PC-9 (cell line): ENCODE results near the gene NEURL1B.

Experiments used
- CTCF ChIP-seq: fragments of 200-600 bp; sonication (generic); conservative IDR thresholded peaks from 2 replicates; pipeline ENCODE4 v1.6.1; 2017; ENCODE audit warnings: mixed run types, antibody characterized with exemption, mild to moderate bottlenecking, moderate library complexity
- EZH2 ChIP-seq: fragments of 200-600 bp; sonication (generic); IDR thresholded peaks from 2 replicates; pipeline ENCODE4 v1.8.0; 2017; ENCODE audit warnings: antibody characterized with exemption, low read depth

GRCh38 chr5:172638209-172638768 is 2.8 kb upstream of the NEURL1B start:
- no peak for TF ChIP-seq CTCF
- no peak for TF ChIP-seq EZH2
